Measurements from ENCODE around the gene CDC6.

CDC6 gene

GRCh38 chr17:40312893-40313667, 25.4 kb downstream of the CDC6 start:
- TF ChIP-seq GATA2 (IDR thresholded peaks at IDR 0.05; ENCODE audit: low read depth, low read length) (no peak), GATA3 (IDR thresholded peaks at IDR 0.05; ENCODE audit: low read depth, low read length) (no peak)

- no peak for TF ChIP-seq GATA2 (IDR thresholded peaks at IDR 0.05; ENCODE audit: low read depth, low read length)
These were observed 26.2 kb downstream of the CDC6 start for GRCh38 chr17:40313668-40314583.

GRCh38 chr17:40314584-40314956, 26.9 kb downstream of the CDC6 start:
- TF ChIP-seq GATA3 (IDR thresholded peaks at IDR 0.05; ENCODE audit: low read depth, low read length): no peak
- TF ChIP-seq GATA2 (IDR thresholded peaks at IDR 0.05; ENCODE audit: low read depth, low read length): no peak

- TF ChIP-seq GATA3 (IDR thresholded peaks at IDR 0.05; ENCODE audit: low read depth, low read length): no peak
- no peak for TF ChIP-seq GATA2 (IDR thresholded peaks at IDR 0.05; ENCODE audit: low read depth, low read length)
These were observed 27.5 kb downstream of the CDC6 start for GRCh38 chr17:40315206-40315605.

GRCh38 chr17:40315678-40316570, 28.2 kb downstream of the CDC6 start:
- TF ChIP-seq GATA2 (IDR thresholded peaks at IDR 0.05; ENCODE audit: low read depth, low read length) (no peak), GATA3 (IDR thresholded peaks at IDR 0.05; ENCODE audit: low read depth, low read length) (no peak)

GRCh38 chr17:40316571-40317344, 29.1 kb downstream of the CDC6 start:
- TF ChIP-seq GATA3 (IDR thresholded peaks at IDR 0.05; ENCODE audit: low read depth, low read length): no peak
- TF ChIP-seq GATA2 (IDR thresholded peaks at IDR 0.05; ENCODE audit: low read depth, low read length): no peak

- TF ChIP-seq GATA2 (IDR thresholded peaks at IDR 0.05; ENCODE audit: low read depth, low read length) (no peak), GATA3 (IDR thresholded peaks at IDR 0.05; ENCODE audit: low read depth, low read length) (no peak)
These were observed 29.7 kb downstream of the CDC6 start for GRCh38 chr17:40317345-40317873.

GRCh38 chr17:40317880-40318829, 30.5 kb downstream of the CDC6 start:
- no peak for TF ChIP-seq GATA2 (IDR thresholded peaks at IDR 0.05; ENCODE audit: low read depth, low read length)
- no peak for TF ChIP-seq GATA3 (IDR thresholded peaks at IDR 0.05; ENCODE audit: low read depth, low read length)

- no peak for TF ChIP-seq GATA3 (IDR thresholded peaks at IDR 0.05; ENCODE audit: low read depth, low read length)
These were observed 31.2 kb downstream of the CDC6 start for GRCh38 chr17:40318830-40319391.

GRCh38 chr17:40319651-40320540, 32.2 kb downstream of the CDC6 start:
- TF ChIP-seq GATA3 (IDR thresholded peaks at IDR 0.05; ENCODE audit: low read depth, low read length) (no peak), GATA2 (IDR thresholded peaks at IDR 0.05; ENCODE audit: low read depth, low read length) (no peak)

All from SH-SY5Y (cell line).